CD8-positive, alpha-beta memory T cell (primary cell): ENCODE results near the gene KDM1B. TPM values are rescaled to one million over a fixed set of nuclear protein-coding genes. Genes with fewer than 3 reads are reported as not detected.

Experiments
- CTCF ChIA-PET: fragments of 350-600 bp; sonication (Branson Sonifier 250); formaldehyde crosslinking; loops from one replicate; lab custom pipeline; 2021; ENCODE audit warnings: antibody characterized with exemption; lab: Charles Lee
- POLR2A ChIA-PET: fragments of 350-600 bp; sonication (Branson Sonifier 250); formaldehyde crosslinking; loops from one replicate; lab custom pipeline; 2021; ENCODE audit warnings: antibody characterized with exemption; lab: Charles Lee
- DNase-seq, 5 donors: peaks; one replicate each; pipeline versions ENCODE4 v3.0.0 to v3.0.0-alpha.2; 2020 to 2022; ENCODE audit warnings: mixed read lengths in 1 of 5
- H3K27ac ChIP-seq: one replicate; pipeline ENCODE4 v1.7.0; 2013; ENCODE audit warnings: low read depth, mild to moderate bottlenecking, low read length, moderate library complexity
- H3K27me3 ChIP-seq: 2 replicates; pipeline ENCODE4 v1.7.0; 2013; ENCODE audit warnings: low read length, mild to moderate bottlenecking; ENCODE audit not compliant: insufficient read depth, poor library complexity, severe bottlenecking
- H3K36me3 ChIP-seq: 2 replicates; pipeline ENCODE4 v1.7.0; 2013; ENCODE audit warnings: mild to moderate bottlenecking, low read length, moderate library complexity; ENCODE audit not compliant: insufficient read depth
- H3K4me1 ChIP-seq: 2 replicates; pipeline ENCODE4 v1.7.0; 2013; ENCODE audit warnings: mild to moderate bottlenecking, low read length, moderate library complexity; ENCODE audit not compliant: insufficient read depth
- H3K4me3 ChIP-seq: 2 replicates; pipeline ENCODE4 v1.7.0; 2013; ENCODE audit warnings: mild to moderate bottlenecking, low read length
- H3K9me3 ChIP-seq: 2 replicates; pipeline ENCODE4 v1.7.0; 2013; ENCODE audit warnings: mild to moderate bottlenecking, low read length
- H3K27ac Mint-ChIP-seq, 8 donors: one replicate each; pipeline ENCODE4 v1.8.0; 2020 to 2021; ENCODE audit warnings: mixed read lengths in 8 of 8, mild to moderate bottlenecking in 6 of 8, inconsistent platforms in 3 of 8, moderate library complexity in 3 of 8
- H3K27me3 Mint-ChIP-seq, 2 donors: one replicate each; pipeline ENCODE4 v1.8.0; 2020 to 2021; ENCODE audit warnings: mixed read lengths in 2 of 2, mild to moderate bottlenecking in 1 of 2, moderate library complexity in 1 of 2
- H3K36me3 Mint-ChIP-seq, 3 donors: one replicate each; pipeline ENCODE4 v1.8.0; 2020 to 2021; ENCODE audit warnings: mixed read lengths in 3 of 3, inconsistent platforms in 1 of 3, mild to moderate bottlenecking in 1 of 3
- H3K4me1 Mint-ChIP-seq, 3 donors: one replicate each; pipeline ENCODE4 v1.8.0; 2020 to 2021; ENCODE audit warnings: mixed read lengths in 3 of 3, inconsistent platforms in 1 of 3, mild to moderate bottlenecking in 1 of 3
- H3K4me3 Mint-ChIP-seq, 7 donors: one replicate each; pipeline ENCODE4 v1.8.0; 2020 to 2021; ENCODE audit warnings: mixed read lengths in 7 of 7, mild to moderate bottlenecking in 6 of 7, moderate library complexity in 4 of 7, inconsistent platforms in 2 of 7
- H3K9me3 Mint-ChIP-seq, 5 donors: one replicate each; pipeline ENCODE4 v1.8.0; 2020 to 2022; ENCODE audit warnings: mixed read lengths in 5 of 5, mild to moderate bottlenecking in 3 of 5, moderate library complexity in 2 of 5, inconsistent platforms in 1 of 5
- polyA plus RNA-seq: library from polyadenylated mRNA; unstranded; fragments of 300-500 nt; fragmentation: Illumina TruSeq; gene quantifications from one replicate; pipeline ENCODE4 v1.2.3, GENCODE V29; 2021
- total RNA-seq, 2 experiments: library from RNA; stranded (reverse); gene quantifications; one replicate each; pipeline ENCODE4 v1.2.3, GENCODE V29; 2021

Gene KDM1B
- total and polyA plus RNA-seq, 3 experiments from 2014 or later = 0.84 to 13.4 (median 12.6) TPM

DNA sequence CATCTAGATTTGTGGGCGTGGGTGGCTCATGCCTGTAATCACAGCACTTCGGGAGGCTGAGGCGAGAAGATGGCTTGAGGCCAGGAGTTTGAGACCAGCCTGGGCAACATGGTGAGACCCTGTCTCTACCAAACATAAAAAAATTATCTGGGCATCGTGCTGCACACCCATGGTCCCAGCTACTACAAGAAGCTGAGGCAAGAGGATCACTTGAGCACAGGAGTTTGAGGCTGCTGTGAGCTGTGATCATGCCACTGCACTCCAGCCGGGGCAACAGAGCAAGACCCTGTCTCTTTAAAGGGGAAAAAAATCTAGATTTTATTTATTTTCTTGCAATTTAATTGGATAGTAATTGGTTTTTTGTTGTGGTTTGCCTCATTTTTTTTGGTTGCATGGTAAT, 55.5 kb downstream of the KDM1B start:
- Mint-ChIP-seq H3K4me1 (peaks cover 3 to 41% (median 28%) of the 10 kb centered on the region in 3 donors), H3K4me3 (no peak overlapping the region), H3K36me3 (peaks cover 6 to 58% (median 25%) of the 10 kb centered on the region in 3 donors), H3K27me3 (no peaks in the 10 kb centered on the region), H3K27ac (no peak overlapping the region), H3K9me3 (no peaks in the 10 kb centered on the region)
- Histone ChIP-seq H3K9me3 (no peaks in the 10 kb centered on the region), H3K27ac (no peak overlapping the region), H3K36me3 (no peaks in the 10 kb centered on the region), H3K27me3 (no peaks in the 10 kb centered on the region), H3K4me1 (no peaks in the 10 kb centered on the region), H3K4me3 (no peak overlapping the region)
- ChIA-PET POLR2A (no interaction called here), CTCF (no interaction called here)
- DNase-seq = no peak

DNA sequence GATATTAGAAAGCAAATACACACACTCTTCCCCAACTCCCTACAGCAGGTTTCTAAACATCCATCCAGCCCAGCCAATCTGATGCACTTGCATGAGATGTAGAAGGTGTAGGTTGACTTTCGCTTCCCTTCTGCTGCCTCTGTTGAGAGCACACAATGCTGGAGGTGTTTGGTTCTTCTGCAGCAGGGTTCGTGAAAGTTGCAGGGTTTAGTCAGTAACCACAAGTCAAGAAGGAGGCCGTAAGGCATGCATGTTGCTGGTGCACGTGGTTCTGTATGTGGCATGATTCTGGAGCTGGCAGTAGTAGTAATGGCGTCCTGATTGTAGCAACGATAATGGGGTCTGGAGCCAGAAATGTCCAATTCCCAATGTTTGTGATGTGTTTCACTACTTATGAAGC, 56.1 kb downstream of the KDM1B start:
- Histone ChIP-seq H3K4me3 (no peak overlapping the region), H3K4me1 (no peaks in the 10 kb centered on the region), H3K9me3 (no peaks in the 10 kb centered on the region), H3K27ac (no peak overlapping the region), H3K27me3 (no peaks in the 10 kb centered on the region), H3K36me3 (no peaks in the 10 kb centered on the region)
- DNase-seq = peak in 1 of 5 donors; percentile 56
- ChIA-PET CTCF (no interaction called here), POLR2A (no interaction called here)
- H3K36me3 Mint-ChIP-seq = peaks cover 6 to 56% (median 26%) of the 10 kb centered on the region in 3 donors
- H3K4me1 Mint-ChIP-seq = peaks cover 3 to 41% (median 28%) of the 10 kb centered on the region in 3 donors
- H3K27ac Mint-ChIP-seq = peak overlapping the region in 5 of 8 donors; percentile 8 to 94 (median 59)
- H3K27me3 Mint-ChIP-seq = no peaks in the 10 kb centered on the region
- H3K4me3 Mint-ChIP-seq = peak overlapping the region in 3 of 7 donors; percentile 32 to 53 (median 47)
- H3K9me3 Mint-ChIP-seq = no peaks in the 10 kb centered on the region

DNA sequence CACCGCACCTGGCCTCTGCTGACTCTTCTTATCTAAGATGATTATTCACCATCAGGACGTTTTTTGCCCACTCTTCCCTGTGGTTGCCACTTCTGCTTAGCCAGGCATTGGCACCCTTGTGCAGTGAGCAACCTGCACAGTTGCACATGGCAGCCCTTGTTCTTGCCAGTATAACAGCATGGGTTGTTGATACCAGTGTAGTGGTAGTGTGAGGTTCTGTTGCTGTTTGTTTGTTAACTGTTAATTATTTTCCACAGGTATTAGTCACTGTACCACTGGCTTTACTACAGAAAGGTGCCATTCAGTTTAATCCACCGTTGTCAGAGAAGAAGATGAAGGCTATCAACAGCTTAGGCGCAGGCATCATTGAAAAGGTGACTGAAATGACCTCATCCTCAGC, 57.0 kb downstream of the KDM1B start:
- Mint-ChIP-seq H3K27ac (peak overlapping the region in 2 of 8 donors; percentile 35 to 68), H3K27me3 (no peaks in the 10 kb centered on the region), H3K36me3 (peaks cover 6 to 54% (median 28%) of the 10 kb centered on the region in 3 donors), H3K4me3 (peak overlapping the region in 1 of 7 donors; percentile 84), H3K9me3 (no peaks in the 10 kb centered on the region), H3K4me1 (peaks cover 6 to 41% (median 28%) of the 10 kb centered on the region in 3 donors)
- DNase-seq = no peak
- ChIA-PET CTCF (interaction anchor here (1.6 kb wide), 1 partner anchor 11 kb away, joined by 4 read pairs; no protein-coding TSS in a partner anchor), POLR2A (no interaction called here)
- no peaks in the 10 kb centered on the region for H3K27me3 ChIP-seq
- H3K4me1 ChIP-seq = no peaks in the 10 kb centered on the region
- H3K36me3 ChIP-seq = no peaks in the 10 kb centered on the region
- no peaks in the 10 kb centered on the region for H3K9me3 ChIP-seq
- no peak overlapping the region for H3K27ac ChIP-seq
- no peak overlapping the region for H3K4me3 ChIP-seq

DNA sequence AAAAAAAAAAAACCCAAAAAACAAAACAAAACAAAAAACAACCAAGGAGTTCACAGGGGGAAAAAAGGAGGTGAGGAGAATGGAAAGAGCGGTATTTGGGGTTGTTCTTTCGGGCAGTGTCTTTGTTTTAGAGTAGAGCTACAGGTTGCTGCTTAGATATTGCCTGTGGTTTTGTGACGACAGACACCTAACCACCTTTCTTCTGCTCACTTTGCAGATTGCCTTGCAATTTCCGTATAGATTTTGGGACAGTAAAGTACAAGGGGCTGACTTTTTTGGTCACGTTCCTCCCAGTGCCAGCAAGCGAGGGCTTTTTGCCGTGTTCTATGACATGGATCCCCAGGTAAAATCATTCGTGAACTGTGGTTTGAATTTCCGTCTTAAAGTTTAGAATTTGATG, 58.2 kb downstream of the KDM1B start:
- no peaks in the 10 kb centered on the region for H3K4me1 ChIP-seq
- Mint-ChIP-seq H3K4me1 (peaks cover 6 to 41% (median 28%) of the 10 kb centered on the region in 3 donors), H3K27ac (peak overlapping the region in 6 of 8 donors; percentile 23 to 97 (median 78)), H3K27me3 (no peaks in the 10 kb centered on the region), H3K9me3 (no peaks in the 10 kb centered on the region), H3K36me3 (peaks cover 6 to 52% (median 21%) of the 10 kb centered on the region in 3 donors), H3K4me3 (peak overlapping the region; percentile 26 to 87 (median 70))
- H3K27ac ChIP-seq = no peak overlapping the region
- no peaks in the 10 kb centered on the region for H3K27me3 ChIP-seq
- H3K4me3 ChIP-seq = no peak overlapping the region
- no peaks in the 10 kb centered on the region for H3K9me3 ChIP-seq
- DNase-seq = peak in 2 of 5 donors; percentile 28 to 62
- no peaks in the 10 kb centered on the region for H3K36me3 ChIP-seq
- ChIA-PET CTCF (interaction anchor here (0.9 to 1.6 kb wide), 3 partner anchors 9 to 58 kb away, joined by 4 read pairs; partner anchors contain the start of gene DEK), POLR2A (no interaction called here)

DNA sequence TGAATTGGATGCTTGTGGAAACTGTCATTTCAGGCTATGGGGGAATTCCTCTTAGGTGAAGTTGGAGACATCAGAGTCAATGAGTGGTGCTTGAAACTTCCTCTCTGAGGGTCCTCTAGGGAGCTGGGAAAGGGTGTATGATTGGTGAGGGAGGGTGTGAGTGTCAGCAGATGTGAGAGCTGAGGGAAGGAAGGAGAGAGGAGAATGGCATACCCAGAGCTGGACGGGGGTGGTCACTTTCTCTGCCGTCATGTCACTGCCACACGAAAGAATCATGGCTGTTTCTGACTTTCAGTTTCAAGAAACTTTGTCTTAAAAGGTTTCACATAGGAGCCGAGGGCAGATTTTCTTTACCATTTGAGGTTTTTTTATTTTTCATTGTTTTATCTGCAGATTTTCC, 58.8 kb downstream of the KDM1B start:
- H3K27ac ChIP-seq = no peak overlapping the region
- peak overlapping the region; percentile 26 to 87 (median 70) for H3K4me3 Mint-ChIP-seq

DNA sequence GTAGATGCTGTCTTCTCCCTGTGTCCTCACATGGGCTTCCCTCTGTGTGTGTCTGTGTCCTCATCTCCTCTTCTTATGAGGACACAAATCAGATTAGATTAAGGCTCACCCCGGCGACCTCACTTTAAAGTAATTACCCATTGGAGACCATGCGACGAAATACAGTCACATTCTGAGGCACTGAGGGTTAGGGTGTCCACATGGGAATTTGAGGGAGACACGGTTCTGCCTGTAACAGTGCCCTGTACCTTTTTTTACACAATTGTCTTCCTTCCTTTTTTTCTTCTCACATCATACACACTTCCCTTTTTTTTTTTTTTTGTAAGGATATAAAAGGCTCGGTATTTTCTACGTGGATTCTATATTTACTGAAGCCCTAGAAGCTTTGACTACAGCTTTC, 60.2 kb downstream of the KDM1B start:
- H3K27ac ChIP-seq = no peak overlapping the region
- Mint-ChIP-seq H3K4me1 (peaks cover 6 to 41% (median 28%) of the 10 kb centered on the region in 3 donors), H3K36me3 (peaks cover 6 to 57% (median 20%) of the 10 kb centered on the region in 3 donors), H3K27me3 (no peaks in the 10 kb centered on the region), H3K27ac (peak overlapping the region in 3 of 8 donors; percentile 14 to 55 (median 34)), H3K4me3 (no peak overlapping the region), H3K9me3 (no peaks in the 10 kb centered on the region)
- no peaks in the 10 kb centered on the region for H3K4me1 ChIP-seq
- no peaks in the 10 kb centered on the region for H3K27me3 ChIP-seq
- no peak overlapping the region for H3K4me3 ChIP-seq
- H3K9me3 ChIP-seq = no peaks in the 10 kb centered on the region
- no peak for DNase-seq
- ChIA-PET POLR2A (no interaction called here), CTCF (interaction anchor here (1.1 kb wide), 1 partner anchor 54 kb away, joined by 3 read pairs; no protein-coding TSS in a partner anchor)
- H3K36me3 ChIP-seq = no peaks in the 10 kb centered on the region

More for the DNA sequence above, 58.8 kb downstream of the KDM1B start:
- Histone ChIP-seq H3K27me3 (no peaks in the 10 kb centered on the region), H3K9me3 (no peaks in the 10 kb centered on the region), H3K4me1 (no peaks in the 10 kb centered on the region), H3K36me3 (no peaks in the 10 kb centered on the region), H3K4me3 (no peak overlapping the region)
- Mint-ChIP-seq H3K27me3 (no peaks in the 10 kb centered on the region), H3K36me3 (peaks cover 6 to 52% (median 20%) of the 10 kb centered on the region in 3 donors), H3K9me3 (no peaks in the 10 kb centered on the region), H3K4me1 (peaks cover 6 to 41% (median 28%) of the 10 kb centered on the region in 3 donors), H3K27ac (peak overlapping the region in 7 of 8 donors; percentile 2 to 88 (median 83))
- ChIA-PET CTCF (interaction anchor here (1.6 kb wide), 1 partner anchor 9 kb away, joined by 4 read pairs; no protein-coding TSS in a partner anchor), POLR2A (no interaction called here)
- DNase-seq = no peak

DNA sequence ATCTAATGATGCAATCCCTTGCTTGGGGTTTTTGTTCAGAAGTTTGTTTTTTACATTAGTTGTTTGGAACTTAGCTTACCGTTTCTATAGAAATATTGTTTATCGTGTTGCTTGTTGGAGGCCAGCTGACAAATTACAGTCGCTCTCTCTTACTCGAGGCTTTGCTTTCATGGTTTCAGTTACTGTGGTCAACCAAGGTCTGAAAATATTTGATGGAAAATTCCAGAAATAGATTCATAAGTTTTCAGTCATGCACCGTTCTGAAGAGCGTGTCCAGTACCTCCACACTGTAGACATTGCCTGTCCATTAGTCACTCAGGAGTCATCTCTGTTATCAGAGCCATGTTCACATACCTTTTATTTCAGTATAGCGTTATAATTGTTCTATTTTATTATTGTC, 61.2 kb downstream of the KDM1B start:
- Histone ChIP-seq H3K27ac (no peak overlapping the region), H3K9me3 (no peaks in the 10 kb centered on the region), H3K27me3 (no peaks in the 10 kb centered on the region), H3K36me3 (no peaks in the 10 kb centered on the region), H3K4me1 (no peaks in the 10 kb centered on the region), H3K4me3 (no peak overlapping the region)
- ChIA-PET POLR2A (no interaction called here), CTCF (no interaction called here)
- Mint-ChIP-seq H3K9me3 (no peaks in the 10 kb centered on the region), H3K27ac (peak overlapping the region in 3 of 8 donors; percentile 25 to 58 (median 37)), H3K4me3 (no peak overlapping the region), H3K36me3 (peaks cover 6 to 63% (median 25%) of the 10 kb centered on the region in 3 donors), H3K27me3 (no peaks in the 10 kb centered on the region), H3K4me1 (peaks cover 6 to 37% (median 23%) of the 10 kb centered on the region in 3 donors)
- DNase-seq = no peak

DNA sequence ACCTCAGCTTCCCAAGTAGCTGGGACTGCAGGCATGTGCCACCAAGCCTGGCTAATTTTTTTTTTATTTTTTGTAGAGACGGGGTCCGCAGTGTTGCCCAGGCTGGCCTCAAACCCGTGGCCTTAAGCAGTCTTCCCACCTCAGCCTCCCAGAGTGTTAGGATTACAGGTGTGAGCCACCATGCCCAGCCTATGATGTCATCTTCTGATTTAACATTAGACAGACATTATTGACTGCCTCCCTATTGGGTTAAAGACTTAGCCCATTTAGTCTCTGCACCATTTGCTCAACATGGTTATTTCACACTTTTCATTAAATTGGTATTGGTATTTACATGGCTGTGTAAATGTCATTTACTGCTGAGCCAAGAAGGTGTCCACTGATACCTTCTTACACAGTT, 63.0 kb downstream of the KDM1B start:
- CTCF ChIA-PET = no interaction called here
- peaks cover 6 to 69% (median 28%) of the 10 kb centered on the region in 3 donors for H3K36me3 Mint-ChIP-seq
- no peaks in the 10 kb centered on the region for H3K9me3 Mint-ChIP-seq
- H3K36me3 ChIP-seq = peaks cover 8% of the 10 kb centered on the region
- H3K4me1 Mint-ChIP-seq = peaks cover 6 to 23% (median 12%) of the 10 kb centered on the region in 3 donors
- no peak overlapping the region for H3K4me3 ChIP-seq
- no peaks in the 10 kb centered on the region for H3K27me3 Mint-ChIP-seq
- DNase-seq = no peak
- H3K4me3 Mint-ChIP-seq = no peak overlapping the region
- POLR2A ChIA-PET = no interaction called here
- no peaks in the 10 kb centered on the region for H3K4me1 ChIP-seq
- H3K9me3 ChIP-seq = no peaks in the 10 kb centered on the region
- peak overlapping the region in 1 of 8 donors; percentile 75 for H3K27ac Mint-ChIP-seq
- no peak overlapping the region for H3K27ac ChIP-seq
- H3K27me3 ChIP-seq = no peaks in the 10 kb centered on the region
